ENCODE measurements around the gene SPEN. TPM values are rescaled to one million over a fixed set of nuclear protein-coding genes. Genes with fewer than 3 reads are reported as not detected.

Gene SPEN
- total and polyA plus RNA-seq, 2 of the 4 experiments (the other 2 are of a cell fraction), result 7.6 to 15.8 TPM

- H3K9ac ChIP-seq (ENCODE audit: low read depth, low read length), result no peak overlapping the region
- 79% methylated on average over 12 of the region's 17 CpGs; no CpG with 5 or more reads in 1 of the 2 experiments for WGBS, 2 experiments (ENCODE audit: extremely low coverage in 2 of 2, insufficient read length in 1 of 2)
- H2AK5ac ChIP-seq (ENCODE audit: low read depth, low read length), result peak overlapping the region; percentile 27; the same call in 1 of the 2 replicates
- BruUV-seq (replicated peaks), result no TSS peak
- intact Hi-C loops (cut with micrococcal nuclease) (no loop called here), dilution Hi-C loops (cut with HindIII; ENCODE audit: low sequenced_read_pairs, unreplicated experiment) (no loop called here), in situ Hi-C loops (cut with MboI; ENCODE audit: low sequenced_read_pairs) (no loop called here)
- no peak overlapping the region for H3K27ac ChIP-seq (ENCODE audit: insufficient read depth, low read length)
- ATAC-seq (ENCODE audit: low read depth) (no peak), DNase-seq (peak; percentile 28)
- H4K5ac ChIP-seq (ENCODE audit: low read depth, low read length), result no peak overlapping the region
- H2AK9ac ChIP-seq (replicated peaks; ENCODE audit: low read depth, low read length, poor library complexity), result no peak overlapping the region
- peak overlapping the region; percentile 15 for H2BK5ac ChIP-seq (ENCODE audit: low read depth, low read length, poor library complexity, severe bottlenecking)
- peak overlapping the region; percentile 77; the same call in 1 of the 2 replicates for H2BK20ac ChIP-seq (ENCODE audit: low read depth, low read length)
- H3K18ac ChIP-seq (ENCODE audit: low read depth, low read length), result no peak overlapping the region
- H3K4me2 ChIP-seq (ENCODE audit: low read depth, low read length), result no peak overlapping the region
- H4K91ac ChIP-seq (ENCODE audit: insufficient read depth, low read depth, low read length), result peak overlapping the region; percentile 60
- no peak overlapping the region for H3K56ac ChIP-seq (ENCODE audit: extremely low read depth, insufficient read depth, low read length)
- peaks cover 4 to 9% of the 10 kb centered on the region in 2 experiments; a peak in 2 of 4 replicates for H3K79me1 ChIP-seq (ENCODE audit: low read depth in 1 of 2, low read length in 2 of 2)
- H3K4me1 ChIP-seq (ENCODE audit: control insufficient read depth, insufficient read depth, low read length), result peaks cover 29% of the 10 kb centered on the region
- H3K23ac ChIP-seq (ENCODE audit: low read depth, low read length), result no peak overlapping the region
- H3K14ac ChIP-seq (replicated peaks; ENCODE audit: low read depth, low read length), result 0 out of 2 replicates have a peak overlapping the region, but pooled peaks have one; percentile 34
- H3K9me1 ChIP-seq (ENCODE audit: insufficient read depth, low read length), result peaks cover 21% of the 10 kb centered on the region
- no peak overlapping the region for H4K8ac ChIP-seq (ENCODE audit: low read depth in 2 of 2, low read length in 2 of 2)
- no peaks in the 10 kb centered on the region for H3K36me3 ChIP-seq (ENCODE audit: control insufficient read depth, insufficient read depth, low read length)
- H3K4ac ChIP-seq (ENCODE audit: low read depth, low read length), result peak overlapping the region; percentile 40; the same call in 1 of the 2 replicates
- no peaks in the 10 kb centered on the region for H3K27me3 ChIP-seq (ENCODE audit: control insufficient read depth, insufficient read depth, low read length)
- POLR2A ChIA-PET (ENCODE audit: unreplicated experiment), result no interaction called here
- no peak overlapping the region for H2AFZ ChIP-seq (replicated peaks; ENCODE audit: low read length, poor library complexity)
- CTCF ChIA-PET, result interaction anchor here (0.6 kb wide), 1 partner anchor 108 kb away, joined by 3 read pairs; no protein-coding TSS in a partner anchor
- 0 out of 2 replicates have a peak overlapping the region, but pooled peaks have one; percentile 66 for H2BK120ac ChIP-seq (ENCODE audit: low read depth, low read length)
- H2BK15ac ChIP-seq (ENCODE audit: low read depth, low read length), result peak overlapping the region; percentile 61; the same call in 1 of the 3 replicates
- no peaks in the 10 kb centered on the region for H3K9me3 ChIP-seq (ENCODE audit: control insufficient read depth, insufficient read depth, low read length)
- no peak overlapping the region for H3K4me3 ChIP-seq (ENCODE audit: insufficient read depth, low read depth, low read length)
- H4K20me1 ChIP-seq (ENCODE audit: insufficient read depth, low read length), result no peaks in the 10 kb centered on the region
- no peak for TF ChIP-seq SMC3 (IDR thresholded peaks at IDR 0.05; ENCODE audit: low read depth, low read length)
- TF ChIP-seq, protein P1, sequence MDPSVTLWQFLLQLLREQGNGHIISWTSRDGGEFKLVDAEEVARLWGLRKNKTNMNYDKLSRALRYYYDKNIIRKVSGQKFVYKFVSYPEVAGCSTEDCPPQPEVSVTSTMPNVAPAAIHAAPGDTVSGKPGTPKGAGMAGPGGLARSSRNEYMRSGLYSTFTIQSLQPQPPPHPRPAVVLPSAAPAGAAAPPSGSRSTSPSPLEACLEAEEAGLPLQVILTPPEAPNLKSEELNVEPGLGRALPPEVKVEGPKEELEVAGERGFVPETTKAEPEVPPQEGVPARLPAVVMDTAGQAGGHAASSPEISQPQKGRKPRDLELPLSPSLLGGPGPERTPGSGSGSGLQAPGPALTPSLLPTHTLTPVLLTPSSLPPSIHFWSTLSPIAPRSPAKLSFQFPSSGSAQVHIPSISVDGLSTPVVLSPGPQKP (IDR thresholded peaks at IDR 0.05; ENCODE audit: borderline replicate concordance, low read depth, low read length), result no peak
- TF ChIP-seq RAD21 (IDR thresholded peaks at IDR 0.05; ENCODE audit: low read length), result no peak
- no peak for TF ChIP-seq FOS (IDR thresholded peaks at IDR 0.05; ENCODE audit: low read depth, low read length)
- TF ChIP-seq NFE2L2 (IDR thresholded peaks at IDR 0.05; ENCODE audit: low read depth, low read length), result no peak
- no peak for TF ChIP-seq CHD1 (IDR thresholded peaks at IDR 0.05; ENCODE audit: low read depth, low read length)
- TF ChIP-seq POLR2A (IDR thresholded peaks at IDR 0.05; ENCODE audit: low read depth, low read length), result no peak
- TF ChIP-seq RFX5 (IDR thresholded peaks at IDR 0.05; ENCODE audit: low read depth, low read length), result no peak
Observed at GRCh38 chr1:15802234-15802965, 45.1 kb upstream of the SPEN start.
